Measurements from ENCODE around the gene CFAP53. TPM values are rescaled to one million over a fixed set of nuclear protein-coding genes. Genes with fewer than 3 reads are reported as not detected.

The CFAP53 gene
- total and polyA plus RNA-seq, 2 of the 4 experiments (the other 2 are of a cell fraction): under 0.01 to 0.12 TPM

GRCh38 chr18:50285071-50285470 lies 18.8 kb upstream of the CFAP53 start:
- no peak overlapping the region for H3K4ac ChIP-seq (ENCODE audit: low read depth, low read length)
- CTCF ChIA-PET: no interaction called here
- H3K27ac ChIP-seq (ENCODE audit: insufficient read depth, low read length): no peak overlapping the region
- H3K14ac ChIP-seq (replicated peaks; ENCODE audit: low read depth, low read length): no peak overlapping the region
- no peak overlapping the region for H2BK20ac ChIP-seq (ENCODE audit: low read depth, low read length)
- H4K20me1 ChIP-seq (ENCODE audit: insufficient read depth, low read length): peaks cover 3% of the 10 kb centered on the region; the same call in 1 of the 2 replicates
- in situ Hi-C loops (cut with MboI; ENCODE audit: low sequenced_read_pairs) (loop anchor here (25.0 kb wide), 2 partner anchors 752 to 1648 kb away; partner anchors contain the start of gene SMAD4), dilution Hi-C loops (cut with HindIII; ENCODE audit: low sequenced_read_pairs, unreplicated experiment) (no loop called here), intact Hi-C loops (cut with micrococcal nuclease) (loop anchor here (5.0 to 10.0 kb wide), 2 partner anchors 72 to 790 kb away; partner anchors contain the start of gene RPL17)
- no peak overlapping the region for H3K18ac ChIP-seq (ENCODE audit: low read depth, low read length)
- POLR2A ChIA-PET (ENCODE audit: unreplicated experiment): no interaction called here
- no peak overlapping the region for H3K23ac ChIP-seq (ENCODE audit: low read depth, low read length)
- no peaks in the 10 kb centered on the region for H3K27me3 ChIP-seq (ENCODE audit: control insufficient read depth, insufficient read depth, low read length)
- no peak for ATAC-seq (ENCODE audit: low read depth)
- TF ChIP-seq RFX5 (IDR thresholded peaks at IDR 0.05; ENCODE audit: low read depth, low read length) (no peak), MXI1 (IDR thresholded peaks at IDR 0.05; ENCODE audit: borderline replicate concordance, low read depth, low read length) (no peak), CEBPB (IDR thresholded peaks at IDR 0.05; ENCODE audit: low read depth, low read length) (no peak), RCOR1 (IDR thresholded peaks at IDR 0.05; ENCODE audit: insufficient replicate concordance, low read length) (no peak), MAFK (IDR thresholded peaks at IDR 0.05; ENCODE audit: low read depth, low read length) (no peak), POLR2A (IDR thresholded peaks at IDR 0.05; ENCODE audit: low read depth, low read length) (no peak), SMC3 (IDR thresholded peaks at IDR 0.05; ENCODE audit: low read depth, low read length) (no peak), RAD21 (IDR thresholded peaks at IDR 0.05; ENCODE audit: low read length) (no peak), NFE2L2 (IDR thresholded peaks at IDR 0.05; ENCODE audit: low read depth, low read length) (no peak)
- TF ChIP-seq, protein P1, sequence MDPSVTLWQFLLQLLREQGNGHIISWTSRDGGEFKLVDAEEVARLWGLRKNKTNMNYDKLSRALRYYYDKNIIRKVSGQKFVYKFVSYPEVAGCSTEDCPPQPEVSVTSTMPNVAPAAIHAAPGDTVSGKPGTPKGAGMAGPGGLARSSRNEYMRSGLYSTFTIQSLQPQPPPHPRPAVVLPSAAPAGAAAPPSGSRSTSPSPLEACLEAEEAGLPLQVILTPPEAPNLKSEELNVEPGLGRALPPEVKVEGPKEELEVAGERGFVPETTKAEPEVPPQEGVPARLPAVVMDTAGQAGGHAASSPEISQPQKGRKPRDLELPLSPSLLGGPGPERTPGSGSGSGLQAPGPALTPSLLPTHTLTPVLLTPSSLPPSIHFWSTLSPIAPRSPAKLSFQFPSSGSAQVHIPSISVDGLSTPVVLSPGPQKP (IDR thresholded peaks at IDR 0.05; ENCODE audit: borderline replicate concordance, low read depth, low read length): no peak
- H3K9me3 ChIP-seq (ENCODE audit: control insufficient read depth, insufficient read depth, low read length): no peaks in the 10 kb centered on the region
- H3K56ac ChIP-seq (ENCODE audit: extremely low read depth, insufficient read depth, low read length): no peak overlapping the region
- no peak overlapping the region for H3K4me3 ChIP-seq (ENCODE audit: insufficient read depth, low read depth, low read length)
- no TSS peak for BruUV-seq (replicated peaks)
- H4K91ac ChIP-seq (ENCODE audit: insufficient read depth, low read depth, low read length): no peak overlapping the region
- H3K9me1 ChIP-seq (ENCODE audit: insufficient read depth, low read length): peaks cover 5% of the 10 kb centered on the region; the same call in 1 of the 2 replicates
- no peak overlapping the region for H3K9ac ChIP-seq (ENCODE audit: low read depth, low read length)
- no peak overlapping the region for H2BK5ac ChIP-seq (ENCODE audit: low read depth, low read length, poor library complexity, severe bottlenecking)
- no peak overlapping the region for H2BK120ac ChIP-seq (ENCODE audit: low read depth, low read length)
- 88% methylated on average over 7 of the region's 13 CpGs; no CpG with 5 or more reads in 1 of the 2 experiments for WGBS, 2 experiments (ENCODE audit: extremely low coverage in 2 of 2, insufficient read length in 1 of 2)
- no peak for DNase-seq
- H2AFZ ChIP-seq (replicated peaks; ENCODE audit: low read length, poor library complexity): no peak overlapping the region
- no peak overlapping the region for H4K8ac ChIP-seq (ENCODE audit: low read depth in 2 of 2, low read length in 2 of 2)
- peaks cover 30% of the 10 kb centered on the region for H3K36me3 ChIP-seq (ENCODE audit: control insufficient read depth, insufficient read depth, low read length)
- no peak overlapping the region for H2AK9ac ChIP-seq (replicated peaks; ENCODE audit: low read depth, low read length, poor library complexity)
- H2BK15ac ChIP-seq (ENCODE audit: low read depth, low read length): no peak overlapping the region
- H3K4me1 ChIP-seq (ENCODE audit: control insufficient read depth, insufficient read depth, low read length): peaks cover 6% of the 10 kb centered on the region
- H2AK5ac ChIP-seq (ENCODE audit: low read depth, low read length): no peak overlapping the region
- peaks cover 12 to 35% of the 10 kb centered on the region in 2 experiments; a peak in 3 of 4 replicates for H3K79me1 ChIP-seq (ENCODE audit: low read depth in 1 of 2, low read length in 2 of 2)
- no peak overlapping the region for H3K4me2 ChIP-seq (ENCODE audit: low read depth, low read length)
- no peak overlapping the region for H4K5ac ChIP-seq (ENCODE audit: low read depth, low read length)
